ENCODE results near the gene TUBB1.
"Not testable (repeated sequence)": the region's sequence is repeated elsewhere in the genome, so short reads cannot be mapped to it uniquely, and the experiment has no call there.

The TUBB1 gene

DNA sequence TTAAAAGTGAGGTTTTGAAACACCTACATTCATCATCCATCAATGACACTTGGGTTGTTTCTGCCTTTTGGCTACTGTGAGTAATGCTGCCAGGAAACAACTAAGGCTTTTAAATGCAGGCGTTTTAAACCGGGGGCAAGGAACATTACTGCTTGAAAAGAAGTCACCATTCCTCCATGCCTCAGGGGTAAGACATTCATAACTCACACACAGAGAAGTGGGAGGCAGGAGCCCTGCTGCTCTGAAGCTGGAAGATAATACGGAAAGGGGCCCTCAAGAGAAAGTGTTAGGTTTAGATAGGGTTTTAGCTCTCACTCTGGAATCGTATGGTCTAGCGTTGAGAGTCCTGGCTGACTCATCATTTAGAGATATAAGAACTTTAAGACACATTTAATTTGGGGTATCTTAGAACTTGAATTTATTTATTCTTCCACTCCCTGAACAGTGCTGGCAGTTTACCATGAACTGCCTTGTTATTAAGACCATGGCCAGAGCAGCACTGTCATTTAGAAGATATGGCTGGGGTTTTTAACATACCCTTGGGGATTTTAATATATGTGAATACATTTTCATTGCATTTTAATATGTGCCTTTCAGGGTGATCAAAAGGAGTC, 1.8 kb downstream of the TUBB1 start:
- DNase-seq (ENCODE audit: low read depth in 2 of 2): no peak

DNA sequence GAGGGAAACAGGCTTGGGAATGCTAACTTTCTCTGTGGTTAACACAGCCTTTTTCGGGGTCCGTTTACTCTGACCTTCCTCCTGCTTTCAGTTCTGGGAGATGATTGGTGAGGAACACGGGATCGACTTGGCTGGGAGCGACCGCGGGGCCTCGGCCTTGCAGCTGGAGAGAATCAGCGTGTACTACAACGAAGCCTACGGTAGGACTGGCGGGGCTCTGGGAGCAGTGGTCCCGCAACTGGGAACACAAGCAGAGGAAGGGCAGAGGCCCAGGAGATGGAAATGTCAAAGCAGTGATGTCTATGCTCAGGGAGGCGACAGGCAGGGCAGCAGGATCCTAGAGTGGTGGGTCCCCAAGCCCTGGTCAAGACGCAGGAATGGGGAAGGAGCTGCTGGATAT, 3.5 kb downstream of the TUBB1 start:
- DNase-seq (ENCODE audit: low read depth in 2 of 2): no peak

DNA sequence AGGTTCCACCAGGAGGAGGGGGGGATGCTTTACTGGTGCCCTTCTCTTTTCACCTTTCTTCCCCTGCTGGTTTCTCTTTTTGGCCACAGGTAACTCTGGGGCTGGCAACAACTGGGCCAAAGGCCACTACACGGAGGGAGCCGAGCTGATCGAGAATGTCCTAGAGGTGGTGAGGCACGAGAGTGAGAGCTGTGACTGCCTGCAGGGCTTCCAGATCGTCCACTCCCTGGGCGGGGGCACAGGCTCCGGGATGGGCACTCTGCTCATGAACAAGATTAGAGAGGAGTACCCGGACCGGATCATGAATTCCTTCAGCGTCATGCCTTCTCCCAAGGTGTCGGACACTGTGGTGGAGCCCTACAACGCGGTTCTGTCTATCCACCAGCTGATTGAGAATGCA, 4.4 kb downstream of the TUBB1 start:
- no peak for DNase-seq (ENCODE audit: low read depth in 2 of 2)

DNA sequence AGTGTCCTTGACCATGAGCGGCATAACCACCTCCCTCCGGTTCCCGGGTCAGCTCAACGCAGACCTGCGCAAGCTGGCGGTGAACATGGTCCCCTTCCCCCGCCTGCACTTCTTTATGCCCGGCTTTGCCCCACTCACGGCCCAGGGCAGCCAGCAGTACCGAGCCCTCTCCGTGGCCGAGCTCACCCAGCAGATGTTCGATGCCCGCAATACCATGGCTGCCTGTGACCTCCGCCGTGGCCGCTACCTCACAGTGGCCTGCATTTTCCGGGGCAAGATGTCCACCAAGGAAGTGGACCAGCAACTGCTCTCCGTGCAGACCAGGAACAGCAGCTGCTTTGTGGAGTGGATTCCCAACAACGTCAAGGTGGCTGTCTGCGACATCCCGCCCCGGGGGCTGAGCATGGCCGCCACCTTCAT, 4.9 kb downstream of the TUBB1 start:
- DNase-seq (ENCODE audit: low read depth in 2 of 2): no peak

DNA sequence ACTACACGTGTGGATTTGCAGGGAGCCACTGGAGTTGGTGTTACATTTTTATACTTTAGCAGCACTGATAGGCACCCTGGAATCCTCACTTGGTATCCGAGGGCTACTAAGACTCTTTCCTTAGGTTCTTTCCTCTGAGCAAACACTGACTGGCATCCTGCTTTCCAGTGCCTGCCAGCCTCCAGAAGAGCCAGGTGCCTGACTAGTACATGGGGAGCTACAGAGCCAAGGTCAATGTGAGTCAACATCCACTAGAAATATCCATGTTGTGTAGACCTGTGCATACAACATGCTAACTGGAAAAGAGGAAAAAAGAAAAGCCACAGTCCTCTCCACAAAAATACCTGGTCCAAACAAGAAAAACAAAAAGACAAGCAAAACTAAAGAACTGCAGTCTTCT, 5.9 kb downstream of the TUBB1 start:
- DNase-seq (ENCODE audit: low read depth in 2 of 2): no peak

DNA sequence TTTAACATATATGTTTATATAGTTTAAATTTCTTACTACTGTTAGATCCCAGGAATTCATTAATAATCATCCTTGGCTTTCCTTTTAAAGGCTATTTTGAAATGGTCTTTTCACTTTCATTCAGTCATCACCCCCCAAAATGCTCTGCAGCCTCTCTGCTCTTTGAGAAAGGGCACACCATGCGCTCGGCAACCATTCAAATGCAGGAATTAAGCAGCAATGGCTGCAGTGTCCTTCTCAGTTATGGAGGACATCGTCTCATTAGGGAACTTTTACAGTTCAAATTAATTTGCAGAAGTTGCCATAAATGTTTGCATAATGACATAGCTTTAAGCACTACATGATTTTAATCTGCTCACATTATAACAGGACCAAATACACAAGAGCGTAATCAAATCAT, 6.3 kb downstream of the TUBB1 start:
- no peak for DNase-seq (ENCODE audit: low read depth in 2 of 2)

DNA sequence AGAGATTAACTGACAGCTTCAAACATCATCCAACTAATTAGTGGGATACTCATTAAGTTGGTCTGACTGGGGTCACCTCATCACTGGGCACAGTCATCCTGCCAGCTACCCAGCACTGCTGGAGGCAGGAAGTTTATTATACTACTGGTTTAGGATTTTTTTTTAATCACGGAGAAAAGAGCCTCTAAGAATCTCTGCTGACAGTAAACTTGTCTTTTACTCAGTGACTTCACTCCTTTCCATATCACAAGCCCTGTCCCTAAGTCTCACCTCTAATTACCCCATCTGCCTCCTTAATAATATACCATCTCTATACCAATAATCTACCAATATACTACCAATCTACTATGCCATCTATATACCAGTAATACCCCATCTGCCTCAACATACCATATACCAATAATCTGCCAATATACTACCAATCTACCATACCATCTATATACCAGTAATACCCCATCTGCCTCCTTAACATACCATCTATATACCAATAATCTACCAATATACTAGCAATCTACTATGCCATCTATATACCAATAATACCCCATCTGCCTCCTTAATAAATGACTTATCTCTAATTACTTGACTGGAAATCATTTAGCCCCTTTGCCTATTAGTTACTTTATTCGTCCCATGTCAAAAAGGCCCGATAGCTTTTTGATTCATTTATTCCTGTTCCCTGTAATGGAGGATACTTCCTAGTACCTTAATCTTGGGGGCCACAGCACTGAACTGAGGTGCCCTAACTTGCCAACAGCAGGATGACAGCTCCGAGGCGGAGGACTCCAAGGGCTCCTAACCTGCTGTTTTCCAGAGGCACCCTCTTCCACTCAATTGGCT, 7.9 kb downstream of the TUBB1 start:
- DNase-seq (ENCODE audit: low read depth in 2 of 2): no peak

DNA sequence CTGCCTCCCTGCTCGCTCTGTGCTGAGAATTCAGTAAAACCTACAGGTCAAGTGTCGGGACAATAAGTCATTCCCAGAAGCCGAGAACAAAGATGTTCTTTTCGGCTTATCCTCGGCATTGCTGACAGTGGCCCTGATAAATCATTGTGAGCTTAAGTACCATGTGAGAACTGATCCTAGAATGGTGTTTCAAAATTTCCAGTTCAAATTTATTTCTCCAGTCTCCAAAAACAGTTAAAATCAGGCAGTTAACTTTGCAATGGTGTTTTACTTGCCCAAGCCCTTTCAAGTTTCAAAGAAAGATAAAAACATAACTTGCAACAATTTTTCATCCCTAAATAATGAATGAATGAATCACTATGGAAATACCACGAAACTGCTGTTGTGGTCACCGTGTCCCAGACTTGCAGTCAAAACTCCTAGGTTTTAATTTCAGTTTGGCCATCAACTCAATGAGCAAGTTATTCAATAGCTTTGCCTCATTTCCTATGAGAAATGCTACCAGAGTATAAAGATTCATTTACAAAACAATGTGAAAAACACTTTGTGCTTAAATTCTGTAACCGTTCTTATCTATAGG, 8.6 kb downstream of the TUBB1 start:
- DNase-seq (ENCODE audit: low read depth in 2 of 2): no peak

DNA sequence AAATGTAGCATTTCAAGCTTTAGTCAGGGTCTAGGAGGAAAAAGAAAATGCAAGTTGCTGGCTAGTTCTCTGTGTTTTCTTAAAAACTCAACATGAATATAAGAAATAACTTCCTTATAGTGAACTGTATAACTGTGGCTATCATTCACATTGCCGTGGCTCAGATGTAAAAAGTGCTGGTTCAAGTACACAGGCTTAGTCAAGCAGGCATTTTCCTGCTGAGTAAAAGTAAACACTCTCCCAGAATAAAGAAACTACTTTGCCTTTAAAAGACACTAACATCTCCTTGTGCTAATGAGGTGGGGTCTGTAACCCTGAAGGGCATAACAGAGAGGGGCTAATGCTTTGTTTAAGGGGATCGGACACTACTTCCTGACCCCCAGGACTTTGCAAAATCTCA, 9.6 kb downstream of the TUBB1 start:
- DNase-seq (ENCODE audit: low read depth in 2 of 2): no peak

DNA sequence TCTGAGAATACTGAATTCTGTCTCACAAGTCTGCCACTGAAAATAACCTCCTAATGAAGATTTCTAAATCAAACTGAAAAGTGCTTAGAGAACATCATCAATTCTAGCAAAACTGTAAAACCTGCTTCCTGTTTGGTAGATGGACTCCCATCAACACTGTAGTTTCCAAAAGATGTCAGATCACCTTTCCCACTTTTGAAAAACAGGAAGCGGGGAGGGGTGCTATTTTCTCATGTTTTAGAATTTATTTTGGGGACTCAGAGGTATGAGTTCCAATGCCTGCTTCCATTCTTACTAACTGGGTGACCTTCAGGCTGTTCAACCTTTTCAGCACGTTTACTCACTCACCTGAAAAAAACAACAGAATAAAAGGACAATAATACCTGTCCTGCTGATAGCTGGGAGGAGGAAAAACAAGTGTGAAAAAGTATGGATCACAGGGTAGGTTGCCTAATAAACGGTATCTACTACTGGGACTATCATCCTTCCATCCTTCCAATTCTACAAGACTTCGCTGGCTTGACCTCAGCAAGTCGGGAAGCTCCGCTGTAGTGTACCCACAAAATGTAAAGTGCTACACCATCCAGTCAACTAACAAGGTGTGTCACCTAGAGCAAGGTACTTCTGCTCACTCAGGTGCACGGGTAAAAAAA, 11.8 kb downstream of the TUBB1 start:
- no peak for DNase-seq (ENCODE audit: low read depth in 2 of 2)

DNA sequence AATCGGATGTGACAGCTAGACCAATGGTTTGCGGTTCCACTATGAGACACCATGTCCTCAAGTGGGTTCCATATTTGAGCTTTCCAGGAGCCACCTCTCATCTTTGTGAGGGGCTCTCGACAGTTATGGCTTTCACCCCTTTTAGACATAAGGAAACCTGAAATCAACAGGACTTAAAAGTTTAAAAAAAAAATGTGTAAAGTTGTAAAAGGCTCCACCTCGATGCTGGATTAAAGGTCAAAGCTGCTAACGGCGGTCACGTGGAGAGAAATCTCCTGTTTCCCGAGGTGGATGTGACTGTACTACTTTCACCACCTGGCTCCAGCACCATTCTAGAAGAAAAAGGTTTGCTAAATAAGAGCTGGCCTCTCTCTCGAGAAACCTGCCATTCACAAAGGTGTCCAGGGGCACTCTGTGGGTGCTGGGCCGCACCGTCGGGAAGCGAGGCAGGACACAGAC, 12.4 kb downstream of the TUBB1 start:
- no peak for DNase-seq (ENCODE audit: low read depth in 2 of 2)

DNA sequence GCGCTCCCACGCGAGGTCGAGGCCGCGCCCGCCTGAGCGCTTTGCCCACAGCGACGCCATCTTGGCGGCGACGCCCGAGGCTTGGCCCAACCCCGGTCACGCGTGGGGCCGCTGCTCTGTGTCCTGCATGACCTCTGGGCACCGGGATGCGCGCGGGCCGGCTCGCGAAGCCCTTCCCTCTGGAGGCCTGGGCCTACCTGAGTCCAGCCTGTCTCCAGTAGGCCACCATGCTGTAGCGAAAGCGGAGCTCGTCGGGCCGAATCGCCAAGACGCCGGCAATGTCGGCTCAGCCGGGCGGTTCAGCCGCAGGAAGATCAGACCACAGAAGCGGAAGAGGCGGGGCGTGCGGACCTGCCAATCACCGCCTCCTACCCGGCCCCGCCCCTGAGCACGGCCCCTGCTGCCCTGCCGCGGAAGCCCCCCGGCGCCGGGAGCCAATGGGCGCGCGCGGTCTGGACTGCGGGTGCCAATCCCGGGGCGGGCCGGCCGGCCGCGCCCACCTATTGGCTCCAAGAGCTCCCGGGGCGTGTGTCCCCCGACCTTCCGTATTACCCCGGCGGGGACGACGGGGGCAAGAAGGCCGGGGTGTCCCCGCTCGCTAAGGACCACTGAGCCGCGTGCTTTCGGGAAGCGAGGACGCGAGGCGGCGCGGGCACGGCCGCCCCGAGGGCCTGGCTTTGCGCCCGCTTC, 12.9 kb downstream of the TUBB1 start, which contains the start of gene ATP5F1E:
TSS of gene ATP5F1E (minus strand) at position 313 of the 690 bp plus-strand sequence. CDS start at position 229, 84 bp downstream.
- DNase-seq (ENCODE audit: low read depth in 2 of 2): peak; percentile 91 to 93

DNA sequence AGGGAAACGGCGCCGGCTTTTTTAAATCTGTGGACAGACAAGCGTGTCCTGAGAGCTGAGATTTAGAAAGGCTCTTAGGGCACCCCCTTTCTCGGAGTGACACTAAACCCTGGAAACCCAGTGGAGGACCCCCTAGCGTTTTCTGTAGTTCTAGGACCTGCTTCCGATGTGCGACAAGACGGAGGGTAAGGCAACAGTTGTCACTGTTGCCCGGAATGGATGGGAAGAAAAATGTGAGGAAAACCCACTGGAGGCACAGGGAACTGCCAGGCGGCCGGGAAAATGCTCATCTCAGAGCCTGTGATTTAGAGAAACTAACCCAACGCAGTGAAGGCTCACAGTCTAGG, 13.5 kb downstream of the TUBB1 start:
- DNase-seq (ENCODE audit: low read depth in 2 of 2): no peak

DNA sequence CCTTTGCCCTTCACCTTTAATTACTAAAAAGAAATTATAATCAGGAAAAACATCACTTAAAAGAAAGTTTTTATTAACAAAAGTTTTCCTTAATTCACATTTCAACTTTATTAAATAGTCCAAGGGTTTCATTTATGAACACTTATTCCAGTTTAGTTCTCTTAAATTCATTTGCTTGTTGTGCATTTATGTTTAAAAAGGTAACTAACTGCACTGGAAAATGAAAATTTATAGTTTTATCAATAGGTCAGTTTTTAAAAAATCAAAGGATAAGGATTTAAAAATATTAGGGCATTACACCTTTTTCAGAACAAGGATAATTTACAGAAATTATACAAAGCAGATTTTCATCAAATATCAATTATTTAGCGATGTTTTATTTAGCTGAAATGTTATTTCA, 13.9 kb downstream of the TUBB1 start:
- no peak for DNase-seq (ENCODE audit: low read depth in 2 of 2)

DNA sequence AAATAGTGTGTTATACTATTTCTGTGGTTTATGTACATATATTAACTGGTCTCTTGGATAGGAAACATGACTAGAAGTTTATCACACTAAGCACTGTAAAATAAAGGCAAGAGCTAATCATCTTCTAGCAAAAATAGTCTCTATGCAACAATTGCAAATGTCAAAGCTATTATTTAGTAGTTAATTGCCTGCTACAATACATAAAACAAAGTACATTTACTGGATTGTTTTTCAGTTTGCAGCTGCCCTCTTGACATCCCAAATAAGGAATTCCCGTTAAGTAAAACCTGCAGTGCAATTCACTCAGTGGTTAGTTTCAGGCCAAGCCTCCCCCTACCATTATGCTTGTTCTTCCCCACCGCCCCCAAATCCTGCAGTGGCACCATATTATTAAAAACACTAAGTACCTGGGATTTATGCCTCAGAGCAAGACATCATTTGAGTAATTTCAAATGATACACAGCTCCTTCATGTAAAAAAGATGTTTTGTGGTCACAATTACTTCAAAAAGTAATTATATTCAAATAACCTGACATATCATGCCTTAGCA, 14.5 kb downstream of the TUBB1 start:
- no peak for DNase-seq (ENCODE audit: low read depth in 2 of 2)

DNA sequence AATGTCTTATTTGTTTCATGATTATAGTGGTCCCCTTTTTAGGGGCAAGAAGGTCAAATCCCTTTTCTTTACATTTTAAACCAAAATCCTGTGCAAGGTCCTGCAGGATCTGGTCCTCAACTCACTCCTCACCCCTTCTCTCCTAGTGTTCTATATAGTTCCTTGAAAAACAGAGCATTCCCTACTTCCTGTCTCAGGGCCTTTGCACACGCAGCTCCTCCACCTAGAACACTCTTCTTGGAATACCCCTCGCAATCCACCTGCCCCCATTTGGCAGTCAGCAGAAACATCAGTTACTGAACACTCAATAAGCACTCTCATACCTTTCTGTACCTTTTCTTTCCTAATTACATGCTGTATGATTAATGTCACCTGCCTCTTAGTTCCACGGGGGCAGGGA, 16.2 kb downstream of the TUBB1 start:
- DNase-seq (ENCODE audit: low read depth in 2 of 2): no peak

DNA sequence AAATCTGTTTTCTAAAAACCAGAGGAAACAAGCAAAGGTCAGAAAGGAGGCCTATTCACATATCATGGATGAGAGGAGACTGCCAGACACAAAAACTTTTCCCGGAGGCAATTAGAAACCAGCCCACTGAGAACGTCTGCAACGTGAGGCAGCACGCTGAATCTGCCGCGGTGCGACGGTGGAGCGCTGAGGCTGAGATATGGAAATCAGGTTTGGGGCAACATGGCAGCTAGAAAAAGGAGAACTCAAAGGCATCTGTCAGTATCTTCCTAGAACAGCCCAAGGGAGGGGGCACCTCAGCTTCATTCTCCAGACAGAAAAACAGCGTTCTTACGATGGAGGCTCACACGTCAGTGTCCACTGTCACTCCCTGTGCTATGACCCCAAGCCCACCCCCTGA, 18.2 kb downstream of the TUBB1 start:
- DNase-seq (ENCODE audit: low read depth in 2 of 2): no peak

DNA sequence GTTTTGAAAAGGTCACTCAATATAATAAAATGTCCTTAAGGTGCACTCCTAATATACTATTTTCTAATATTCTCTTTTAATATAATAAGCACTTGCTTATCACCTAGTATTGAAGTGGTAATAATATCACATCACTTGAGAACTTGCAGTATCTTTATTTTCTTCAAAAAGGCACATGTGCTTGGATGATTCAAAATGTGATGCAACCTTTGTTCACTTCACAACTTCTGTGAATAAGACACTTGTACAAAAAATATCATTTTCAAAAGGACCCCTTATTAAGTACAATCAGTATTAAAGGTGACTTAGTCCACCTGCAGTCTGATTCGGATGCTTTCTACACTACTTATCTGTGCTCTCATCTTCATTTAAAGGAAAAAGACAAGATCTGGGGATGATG, 20.0 kb downstream of the TUBB1 start:
- no peak for DNase-seq (ENCODE audit: low read depth in 2 of 2)

DNA sequence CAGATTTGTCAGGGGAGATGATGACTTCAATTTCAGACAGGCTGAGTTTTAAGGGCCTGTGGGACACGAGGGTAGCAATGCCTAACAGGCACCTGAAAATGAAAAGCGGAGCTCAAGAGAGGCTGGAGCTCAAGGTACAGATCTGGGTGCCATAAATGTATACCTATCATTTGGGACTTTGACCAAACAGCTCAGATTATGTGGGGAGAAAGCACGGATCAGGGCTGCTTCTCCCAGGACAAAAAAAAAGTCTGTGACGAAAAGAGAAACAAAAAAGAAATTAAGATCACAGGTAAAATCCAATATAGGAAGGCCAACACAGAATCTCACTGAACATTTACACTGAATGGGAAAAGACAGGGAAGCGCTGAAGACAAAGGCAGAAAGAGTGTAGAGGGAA, 21.4 kb downstream of the TUBB1 start:
- no peak for DNase-seq (ENCODE audit: low read depth in 2 of 2)

DNA sequence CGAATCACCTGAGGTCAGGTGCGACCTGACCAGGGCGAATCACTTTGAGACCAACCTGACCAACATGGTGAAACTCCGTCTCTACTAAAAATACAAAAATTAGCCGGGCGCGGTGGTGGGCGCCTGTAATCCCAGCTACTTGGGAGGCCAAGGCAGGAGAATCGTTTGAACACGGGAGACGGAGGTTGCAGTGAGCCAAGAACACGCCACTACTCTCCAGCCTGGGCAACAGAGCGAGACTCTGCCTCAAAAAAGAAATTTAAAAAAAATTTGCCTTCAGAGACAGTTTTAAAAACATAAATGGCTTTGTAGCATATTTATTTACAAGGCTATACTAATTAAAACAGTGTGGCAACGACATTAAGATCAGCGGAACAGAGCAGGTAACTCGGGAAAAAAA, 22.3 kb downstream of the TUBB1 start:
- DNase-seq (ENCODE audit: low read depth in 2 of 2): not testable (repeated sequence)

DNA sequence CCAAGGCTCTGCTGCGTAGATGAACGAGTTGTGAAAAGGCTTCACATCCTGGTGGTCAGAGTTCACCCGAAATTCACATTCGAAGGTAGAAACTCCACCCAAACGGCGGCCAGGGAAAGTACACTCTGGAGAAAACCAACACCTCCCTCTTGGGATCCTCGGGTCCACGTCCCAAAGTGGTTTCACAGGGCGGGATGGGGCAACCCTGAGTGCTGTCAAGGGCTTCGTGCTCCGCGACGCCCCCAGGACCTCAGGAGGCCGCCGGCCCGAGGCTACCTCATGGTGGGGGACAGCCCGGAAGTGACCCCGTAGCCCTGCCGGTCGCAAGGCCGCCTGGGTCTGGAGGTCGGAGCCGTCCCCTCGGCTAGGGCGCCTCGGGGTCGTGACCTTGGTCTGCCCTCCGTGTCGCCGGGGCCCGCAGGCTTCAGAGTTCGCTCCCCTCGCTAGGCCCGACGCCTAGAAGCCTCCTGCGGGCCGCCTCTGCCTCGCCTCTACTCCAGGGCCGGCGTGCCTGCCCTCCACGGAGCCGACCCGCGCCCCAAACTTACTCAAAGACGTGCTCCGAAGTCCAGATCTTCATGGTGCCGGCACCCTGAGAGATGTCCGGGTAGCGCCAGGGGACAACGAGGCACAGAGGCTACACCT, 23.0 kb downstream of the TUBB1 start, which contains the start of gene PRELID3B:
TSS of gene PRELID3B (minus strand) at position 636 of the 645 bp plus-strand sequence. CDS start at position 580, 56 bp downstream.
- DNase-seq (ENCODE audit: low read depth in 2 of 2): no peak
